ENCODE data around the gene SLC16A3. TPM values are rescaled to one million over a fixed set of nuclear protein-coding genes. Genes with fewer than 3 reads are reported as not detected.
A peak's percentile ranks its signal among the peaks of the same experiment; 100 is the strongest.
"Not testable (repeated sequence)": the region's sequence is repeated elsewhere in the genome, so short reads cannot be mapped to it uniquely, and the experiment has no call there.

Gene SLC16A3
- total RNA-seq, 2 experiments from 2014 or later, result 183 to 193 TPM

GRCh38 chr17:82255402-82255972 is 26.6 kb downstream of the SLC16A3 start:
- ChIA-PET CTCF (interaction anchor here (1.1 kb wide), 1 partner anchor 96 kb away, joined by 3 read pairs; no protein-coding TSS in a partner anchor), POLR2A (interaction anchor here (1.2 to 1.3 kb wide), 2 partner anchors 10 to 14 kb away, joined by 4 read pairs; no protein-coding TSS in a partner anchor)
- Mint-ChIP-seq H3K27me3 (no peaks in the 10 kb centered on the region), H3K9me3 (peaks cover under 1% of the 10 kb centered on the region), H3K4me3 (no peak overlapping the region), H3K27ac (peak overlapping the region; percentile 35), H3K4me1 (ENCODE audit: low read depth) (peaks cover 26% of the 10 kb centered on the region), H3K36me3 (ENCODE audit: low read depth) (peaks cover 73% of the 10 kb centered on the region)
- no peak for ATAC-seq
- no peak for TF ChIP-seq CTCF (IDR thresholded peaks at IDR 0.05)
- no peak for DNase-seq
- intact Hi-C loops (cut with micrococcal nuclease), result no loop called here

GRCh38 chr17:82256242-82256885 is 27.5 kb downstream of the SLC16A3 start:
- ATAC-seq (no peak), DNase-seq (no peak)
- no peak overlapping the region for H3K4me3 Mint-ChIP-seq
- TF ChIP-seq CTCF (IDR thresholded peaks at IDR 0.05), result no peak
- intact Hi-C loops (cut with micrococcal nuclease), result no loop called here
- H3K9me3 Mint-ChIP-seq, result peaks cover 3% of the 10 kb centered on the region
- ChIA-PET POLR2A (interaction anchor here (1.2 to 1.3 kb wide), 2 partner anchors 9 to 15 kb away, joined by 4 read pairs; no protein-coding TSS in a partner anchor), CTCF (interaction anchor here (0.6 kb wide), 1 partner anchor 943 kb away, joined by 3 read pairs; no protein-coding TSS in a partner anchor)
- peaks cover 31% of the 10 kb centered on the region for H3K4me1 Mint-ChIP-seq (ENCODE audit: low read depth)
- peak overlapping the region; percentile 42 for H3K27ac Mint-ChIP-seq
- H3K36me3 Mint-ChIP-seq (ENCODE audit: low read depth), result peaks cover 77% of the 10 kb centered on the region
- H3K27me3 Mint-ChIP-seq, result no peaks in the 10 kb centered on the region

GRCh38 chr17:82257473-82257872 is 28.6 kb downstream of the SLC16A3 start:
- DNase-seq (peak; percentile 85), ATAC-seq (peak; percentile 100)
- Mint-ChIP-seq H3K4me1 (ENCODE audit: low read depth) (peaks cover 34% of the 10 kb centered on the region), H3K36me3 (ENCODE audit: low read depth) (peaks cover 76% of the 10 kb centered on the region), H3K4me3 (no peak overlapping the region), H3K27ac (peak overlapping the region; percentile 89), H3K27me3 (no peaks in the 10 kb centered on the region), H3K9me3 (peaks cover 3% of the 10 kb centered on the region)
- CTCF ChIA-PET, result no interaction called here
- POLR2A ChIA-PET, result interaction anchor here (0.6 kb wide), 1 partner anchor 234 kb away, joined by 5 read pairs; no protein-coding TSS in a partner anchor
- TF ChIP-seq CTCF (IDR thresholded peaks at IDR 0.05), result no peak
- intact Hi-C loops (cut with micrococcal nuclease), result no loop called here

GRCh38 chr17:82258555-82258954 is 29.7 kb downstream of the SLC16A3 start:
- Mint-ChIP-seq H3K4me1 (ENCODE audit: low read depth) (peaks cover 36% of the 10 kb centered on the region), H3K4me3 (no peak overlapping the region), H3K27ac (peak overlapping the region; percentile 30), H3K27me3 (no peaks in the 10 kb centered on the region), H3K36me3 (ENCODE audit: low read depth) (peaks cover 69% of the 10 kb centered on the region), H3K9me3 (peaks cover 3% of the 10 kb centered on the region)
- ATAC-seq (no peak), DNase-seq (no peak)
- intact Hi-C loops (cut with micrococcal nuclease), result no loop called here
- POLR2A ChIA-PET, result no interaction called here
- no peak for TF ChIP-seq CTCF (IDR thresholded peaks at IDR 0.05)
- CTCF ChIA-PET, result interaction anchor here (1.3 kb wide), 1 partner anchor 10 kb away, joined by 4 read pairs; no protein-coding TSS in a partner anchor

GRCh38 chr17:82259972-82260961 is 31.4 kb downstream of the SLC16A3 start:
- DNase-seq; CTCF ChIA-PET; intact Hi-C loops (cut with micrococcal nuclease); H3K9me3 Mint-ChIP-seq; H3K4me3 Mint-ChIP-seq; POLR2A ChIA-PET; H3K27me3 Mint-ChIP-seq; ATAC-seq: not testable (repeated sequence)
- H3K27ac Mint-ChIP-seq, result peak overlapping the region; percentile 26
- peaks cover 77% of the 10 kb centered on the region for H3K36me3 Mint-ChIP-seq (ENCODE audit: low read depth)
- peaks cover 37% of the 10 kb centered on the region for H3K4me1 Mint-ChIP-seq (ENCODE audit: low read depth)
